ENCODE measurements around the gene ATP13A3.

The ATP13A3 gene

GRCh38 chr3:194368918-194369317 is 117.9 kb downstream of the ATP13A3 start:
- DNase-seq, result no peak

- DNase-seq, result no peak
Measured at GRCh38 chr3:194367992-194368841, 118.6 kb downstream of the ATP13A3 start.

- no peak for DNase-seq
Measured at GRCh38 chr3:194365978-194366490, 120.8 kb downstream of the ATP13A3 start.

GRCh38 chr3:194365526-194365925 is 121.3 kb downstream of the ATP13A3 start:
- DNase-seq, result no peak

- no peak for DNase-seq
Measured at GRCh38 chr3:194364652-194365434, 122.0 kb downstream of the ATP13A3 start.

GRCh38 chr3:194364314-194364651 is 122.5 kb downstream of the ATP13A3 start:
- no peak for DNase-seq

- DNase-seq, result no peak
Measured at GRCh38 chr3:194360568-194360967, 126.2 kb downstream of the ATP13A3 start.

GRCh38 chr3:194357681-194358080 is 129.1 kb downstream of the ATP13A3 start:
- DNase-seq, result no peak

GRCh38 chr3:194355379-194355778 is 131.4 kb downstream of the ATP13A3 start:
- no peak for DNase-seq

- no peak for DNase-seq
Measured at GRCh38 chr3:194354315-194354714, 132.5 kb downstream of the ATP13A3 start.
